Kidney (tissue), 14 donors: ENCODE results near the gene ADRA2B. TPM values are rescaled to one million over a fixed set of nuclear protein-coding genes. Genes with fewer than 3 reads are reported as not detected.

ENCODE experiments used
- DNase-seq, 5 donors: peaks; one replicate each; pipeline ENCODE4 v3.0.0-alpha.2; 2013 to 2020
- FAIRE-seq: peaks from 2 replicates; lab custom pipeline; 2012; peaks lifted over from hg19 to GRCh38; lab: Jason Lieb, UNC
- H3K27ac ChIP-seq, 2 donors: one replicate each; pipeline ENCODE4 v1.7.0; 2013; ENCODE audit warnings: low read depth in 2 of 2, low read length in 2 of 2, inconsistent platforms in 1 of 2
- H3K27me3 ChIP-seq: one replicate; pipeline ENCODE4 v1.7.1; 2013; ENCODE audit warnings: low read length, inconsistent platforms; ENCODE audit not compliant: control insufficient read depth, insufficient read depth
- H3K36me3 ChIP-seq, 3 donors: one replicate each; pipeline versions ENCODE4 v1.7.0 to v1.7.1; 2013; ENCODE audit warnings: low read length in 3 of 3, control low read depth in 1 of 3, inconsistent platforms in 1 of 3; ENCODE audit not compliant: insufficient read depth in 3 of 3, control insufficient read depth in 2 of 3
- H3K4me1 ChIP-seq, 3 donors: one replicate each; pipeline versions ENCODE4 v1.7.0 to v1.7.1; 2013; ENCODE audit warnings: low read length in 3 of 3, inconsistent platforms in 1 of 3, low read depth in 1 of 3; ENCODE audit not compliant: control insufficient read depth in 2 of 3, insufficient read depth in 2 of 3
- H3K4me3 ChIP-seq, 3 donors: one replicate each; pipeline versions ENCODE4 v1.7.0 to v1.8.1; 2013; ENCODE audit warnings: low read length in 3 of 3, control low read depth in 1 of 3, inconsistent platforms in 1 of 3
- H3K9ac ChIP-seq, 3 donors: one replicate each; pipeline versions ENCODE4 v1.7.0 to v1.7.1; 2013; ENCODE audit warnings: low read length in 3 of 3, control low read depth in 1 of 3, inconsistent platforms in 1 of 3
- H3K9me3 ChIP-seq, 3 donors: one replicate each; pipeline versions ENCODE4 v1.7.0 to v1.7.1; 2013; ENCODE audit warnings: low read length in 3 of 3, control low read depth in 1 of 3, inconsistent platforms in 1 of 3; ENCODE audit not compliant: control insufficient read depth in 2 of 3, insufficient read depth in 1 of 3
- CTCF ChIP-seq: IDR thresholded peaks from 3 replicates; pipeline ENCODE4 v1.5.1; 2012; ENCODE audit warnings: mild to moderate bottlenecking, moderate library complexity, borderline replicate concordance; ENCODE audit not compliant: insufficient read depth; ENCODE audit errors: extremely low read depth
- intact Hi-C: fragments of 100-400 bp; cut with DNase I; formaldehyde crosslinking; loops from one replicate; pipeline ENCODE4 v1.11.1; 2022
- polyA plus RNA-seq: library from polyadenylated mRNA; stranded (reverse); fragments of 350-450 nt; fragmentation: Illumina TruSeq; extraction: RNeasy Lipid Tissue Mini Kit (QIAGEN cat#74804); gene quantifications from one replicate; pipeline ENCODE4 v1.2.3, GENCODE V29; 2014; ENCODE audit warnings: low read depth, low replicate concordance; ENCODE audit not compliant: insufficient read depth
- total RNA-seq: library from RNA; stranded (reverse); fragmentation: NEBNext Ultra II Directional; extraction: Animal tissue kit (Norgen Biotek cat#: 25700); gene quantifications from one replicate; pipeline ENCODE4 v1.2.1, GENCODE V29; 2021
- donor health status: control.
- donor health status: control.
- donor health status: control.
- donor health status: control.
- donor health status: control.
- donor health status: DM: yes; HTN: yes; CAD: no.
- donor health status: Normal renal cell carcinoma (clear cell type).

Gene ADRA2B
- total and polyA plus RNA-seq, 2 donors from 2014 or later: 1.4 to 4.8 TPM

GRCh38 chr2:96120091-96120720 lies 3.8 kb upstream of the ADRA2B start:
- Histone ChIP-seq H3K9ac (no peak overlapping the region), H3K4me1 (peaks cover 0 to 7% (median 0%) of the 10 kb centered on the region in 3 donors), H3K4me3 (no peak overlapping the region), H3K27me3 (no peaks in the 10 kb centered on the region), H3K9me3 (no peaks in the 10 kb centered on the region), H3K27ac (no peak overlapping the region), H3K36me3 (no peaks in the 10 kb centered on the region)
- no peak for FAIRE-seq
- intact Hi-C loops: no loop called here
- peak in 1 of 5 donors; percentile 38 for DNase-seq
- TF ChIP-seq CTCF: no peak

GRCh38 chr2:96119389-96119751 lies 3.0 kb upstream of the ADRA2B start:
- H3K36me3 ChIP-seq: no peaks in the 10 kb centered on the region
- no peak for TF ChIP-seq CTCF
- H3K4me1 ChIP-seq: peaks cover 0 to 7% (median 0%) of the 10 kb centered on the region in 3 donors
- no peaks in the 10 kb centered on the region for H3K27me3 ChIP-seq
- peak in 1 of 5 donors; percentile 30 for DNase-seq
- H3K9me3 ChIP-seq: no peaks in the 10 kb centered on the region
- no peak for FAIRE-seq
- intact Hi-C loops: no loop called here
- H3K4me3 ChIP-seq: no peak overlapping the region
- no peak overlapping the region for H3K27ac ChIP-seq
- H3K9ac ChIP-seq: no peak overlapping the region

- intact Hi-C loops: no loop called here
These were observed 2.5 kb upstream of the ADRA2B start for GRCh38 chr2:96118698-96119388.

More at GRCh38 chr2:96118698-96119388, 2.5 kb upstream of the ADRA2B start:
- Histone ChIP-seq H3K36me3 (no peaks in the 10 kb centered on the region), H3K27me3 (no peaks in the 10 kb centered on the region), H3K4me3 (no peak overlapping the region), H3K9ac (no peak overlapping the region), H3K9me3 (no peaks in the 10 kb centered on the region), H3K4me1 (peaks cover 0 to 7% (median 0%) of the 10 kb centered on the region in 3 donors), H3K27ac (no peak overlapping the region)
- TF ChIP-seq CTCF: no peak
- no peak for FAIRE-seq
- DNase-seq: peak in 1 of 5 donors; percentile 55
